ENCODE measurements around the gene GSDME.

GSDME gene

DNA sequence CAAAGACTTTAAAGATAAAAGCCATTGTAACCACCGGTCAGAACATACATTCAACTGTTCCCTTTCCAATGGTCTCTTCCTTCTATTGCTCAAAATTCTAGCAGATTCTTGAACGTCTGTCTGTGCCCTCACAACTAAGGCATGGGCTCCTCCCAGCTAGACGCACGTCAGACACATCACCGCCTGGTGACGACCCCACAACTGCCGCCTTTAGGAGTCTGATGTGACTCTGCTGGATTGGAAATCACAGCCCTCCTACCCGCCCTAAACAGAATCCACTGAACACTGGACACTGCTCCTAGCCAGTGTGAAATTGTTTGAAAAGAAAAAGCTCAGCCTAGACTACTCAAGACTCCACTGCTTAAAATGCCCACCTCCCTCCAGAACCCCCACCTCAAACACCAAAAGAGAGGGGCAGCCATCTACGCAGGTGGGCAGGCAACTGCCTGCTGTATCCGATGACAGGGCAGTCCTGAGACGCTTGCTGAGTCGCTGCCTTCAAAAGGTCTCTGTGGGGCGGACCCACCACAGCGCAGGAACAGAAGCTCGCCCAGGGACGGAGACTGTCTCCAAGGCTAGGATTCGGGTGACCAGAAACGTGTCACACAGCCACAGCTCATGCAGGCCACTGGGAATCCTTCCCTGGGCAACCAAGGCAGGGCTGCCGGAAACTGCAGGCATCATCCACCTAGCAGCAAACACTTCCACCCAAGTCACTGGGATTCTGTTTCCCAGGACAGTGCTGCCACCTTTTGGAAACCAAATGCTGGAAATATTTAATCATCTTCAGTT lies 34.7 kb downstream of the GSDME start:
- DNase-seq (ENCODE audit: low read depth), result no peak

- DNase-seq (ENCODE audit: low read depth), result no peak
These were observed 35.7 kb downstream of the GSDME start for GRCh38 chr7:24721481-24722001.

DNA sequence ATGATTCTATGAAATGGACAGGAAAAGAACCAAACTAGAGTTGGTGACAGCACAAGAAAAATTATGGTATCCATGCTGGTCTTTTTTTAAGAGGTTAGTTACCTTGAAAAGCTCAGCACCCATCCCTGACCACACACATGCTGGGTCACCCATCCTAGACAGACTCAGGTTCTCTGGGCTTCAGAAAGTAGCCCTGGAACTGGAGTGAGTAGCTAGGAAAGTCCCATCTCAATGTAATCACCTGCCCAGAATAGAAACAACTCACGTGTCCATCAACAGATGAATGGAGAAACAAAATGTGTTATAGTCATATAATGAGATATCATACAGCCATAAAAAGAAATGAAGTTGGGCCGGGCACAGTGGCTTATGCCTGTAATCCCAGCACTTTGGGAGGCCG lies 37.0 kb downstream of the GSDME start:
- DNase-seq (ENCODE audit: low read depth), result no peak

DNA sequence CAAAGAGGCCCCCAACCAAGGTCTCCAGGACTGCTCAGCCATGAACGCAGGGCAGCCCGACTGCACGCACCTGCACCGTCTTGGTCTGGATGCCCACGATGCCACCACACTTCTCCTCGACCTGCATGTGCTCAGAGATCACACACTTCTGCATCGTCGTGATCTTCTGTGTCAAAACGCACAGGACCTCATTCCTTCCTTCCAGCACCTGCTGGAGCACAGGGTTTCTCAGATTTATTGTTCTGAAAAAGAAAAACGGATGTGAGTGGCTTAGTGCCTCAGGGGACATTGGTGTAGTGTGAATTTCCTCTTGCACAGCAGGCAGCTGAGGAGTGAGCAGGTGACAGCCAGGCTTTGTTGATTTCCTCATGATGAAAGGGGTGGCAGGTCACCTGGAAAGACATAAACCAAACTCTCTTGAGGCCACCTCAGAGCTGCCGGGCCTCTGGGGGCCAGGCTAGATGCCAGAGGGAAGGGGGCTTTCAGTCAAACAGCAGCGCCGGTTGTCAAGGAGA lies 38.2 kb downstream of the GSDME start:
- no peak for DNase-seq (ENCODE audit: low read depth)

- no peak for DNase-seq (ENCODE audit: low read depth)
These were observed 38.8 kb downstream of the GSDME start for GRCh38 chr7:24718431-24718831.

- no peak for DNase-seq (ENCODE audit: low read depth)
These were observed 39.5 kb downstream of the GSDME start for GRCh38 chr7:24717694-24718320.

DNA sequence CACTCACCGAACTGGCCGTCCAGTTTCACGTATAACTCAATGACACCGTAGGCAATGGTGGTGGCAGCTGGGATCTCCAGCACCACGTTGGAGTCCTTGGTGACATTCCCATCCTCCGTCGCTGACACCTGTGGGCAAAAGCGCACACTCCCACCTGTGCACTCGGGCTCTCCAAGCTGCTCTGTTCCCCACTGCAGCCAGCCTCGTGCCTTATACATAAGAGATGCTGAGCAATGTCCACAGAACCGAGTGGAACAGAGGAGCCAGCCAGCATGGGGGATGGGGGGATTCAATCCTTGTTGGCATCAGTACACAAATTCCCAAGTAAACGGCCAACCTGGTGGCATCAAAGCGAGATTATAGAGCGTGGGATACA lies 40.0 kb downstream of the GSDME start:
- DNase-seq (ENCODE audit: low read depth), result no peak

GRCh38 chr7:24716480-24717246 lies 40.6 kb downstream of the GSDME start:
- DNase-seq (ENCODE audit: low read depth), result no peak

- no peak for DNase-seq (ENCODE audit: low read depth)
These were observed 41.4 kb downstream of the GSDME start for GRCh38 chr7:24715661-24716479.

DNA sequence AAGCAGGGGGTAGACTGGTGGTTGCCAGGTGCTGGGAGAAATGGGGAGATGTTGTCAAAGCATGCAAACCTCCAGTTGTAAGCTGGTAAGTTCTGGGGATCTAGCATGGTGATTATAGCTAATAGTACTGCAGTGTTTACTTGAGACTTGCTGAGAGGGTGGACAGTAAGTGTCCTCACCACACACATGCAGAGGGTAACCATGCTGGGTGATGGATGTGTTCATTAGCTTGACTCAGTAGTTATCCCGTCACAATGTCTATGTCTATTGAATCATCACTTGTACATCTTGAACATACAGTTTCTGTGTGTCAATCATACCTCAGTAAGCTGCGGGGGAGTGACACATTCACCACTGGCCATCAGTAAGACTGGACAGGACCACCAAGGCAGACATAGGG lies 42.1 kb downstream of the GSDME start:
- no peak for DNase-seq (ENCODE audit: low read depth)

- no peak for DNase-seq (ENCODE audit: low read depth)
These were observed 42.6 kb downstream of the GSDME start for GRCh38 chr7:24714676-24715010.

DNA sequence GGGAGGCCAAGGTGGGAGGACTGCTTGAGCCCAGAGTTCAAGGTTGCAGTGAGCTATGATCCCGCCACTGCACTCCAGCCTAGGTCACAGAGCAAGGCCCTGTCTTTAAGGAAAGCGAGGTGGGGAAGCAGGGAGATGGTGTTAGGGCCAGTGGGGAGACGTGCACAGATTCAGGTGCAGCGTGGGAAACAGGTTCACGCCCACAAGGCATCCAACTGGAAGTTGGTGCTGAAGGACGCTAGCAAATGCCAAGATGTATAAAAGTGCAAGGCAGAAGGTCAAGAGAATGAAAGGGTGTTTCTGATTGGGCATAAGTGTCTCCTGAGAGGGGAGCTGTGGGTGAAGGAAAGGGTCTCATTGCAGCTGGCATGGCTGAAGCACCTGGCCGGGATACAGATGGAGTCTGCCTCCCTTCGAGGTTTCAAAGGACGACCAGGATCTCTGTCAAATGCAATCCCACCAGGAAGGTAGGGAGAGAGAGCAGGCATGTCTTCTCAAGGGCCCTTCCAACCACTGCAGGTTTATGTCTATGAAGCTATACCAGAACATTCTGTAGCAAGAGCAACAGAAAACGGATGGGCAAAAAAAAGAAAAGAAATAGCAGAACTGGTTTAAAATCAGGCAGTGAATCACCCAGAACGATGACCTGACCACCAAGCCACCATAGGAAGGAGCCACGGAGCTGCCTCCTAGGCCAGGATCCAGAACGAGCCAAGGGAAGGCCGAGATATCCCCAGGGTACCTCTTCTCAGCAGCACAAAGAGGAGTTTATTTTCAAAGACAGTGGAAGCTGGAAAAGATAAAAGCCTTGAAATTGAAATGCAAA lies 43.2 kb downstream of the GSDME start:
- no peak for DNase-seq (ENCODE audit: low read depth)

DNA sequence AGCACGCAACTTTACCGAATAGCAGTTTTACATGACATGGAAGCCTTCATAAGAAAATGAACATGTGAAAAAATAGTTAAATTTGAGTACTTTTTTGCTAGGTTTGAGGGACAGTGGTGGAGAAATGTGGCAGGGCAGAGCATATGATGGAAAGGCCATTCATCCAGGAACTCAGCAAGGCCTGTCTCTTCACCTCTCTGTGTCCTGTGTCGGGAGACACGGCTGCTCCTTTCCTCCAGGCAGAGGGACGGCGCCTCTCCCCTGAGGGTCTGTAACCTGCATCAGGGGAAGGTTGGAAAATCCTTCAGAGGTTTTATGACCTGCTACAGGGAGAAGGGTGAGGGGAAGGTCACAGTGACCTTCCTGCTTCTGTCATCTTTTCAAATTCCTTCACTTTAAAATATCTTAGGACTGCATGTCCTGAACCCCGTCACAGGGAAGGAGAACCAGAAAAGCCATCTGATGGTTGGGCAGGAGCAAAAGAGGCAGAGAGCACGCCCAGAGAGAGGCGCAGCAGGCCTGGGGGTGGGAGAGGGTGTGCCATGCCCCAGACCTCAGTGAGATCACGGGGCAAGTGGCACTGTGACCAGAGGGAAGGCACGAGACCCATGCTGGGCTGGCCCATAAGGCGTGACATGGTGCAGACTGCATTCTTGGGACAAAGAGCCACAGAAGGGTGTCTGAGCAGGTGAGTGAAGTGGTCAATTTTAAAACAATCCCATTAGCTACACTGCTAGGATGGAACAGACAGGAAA lies 44.0 kb downstream of the GSDME start:
- no peak for DNase-seq (ENCODE audit: low read depth)

GRCh38 chr7:24709585-24710360 lies 47.5 kb downstream of the GSDME start:
- no peak for DNase-seq (ENCODE audit: low read depth)

DNA sequence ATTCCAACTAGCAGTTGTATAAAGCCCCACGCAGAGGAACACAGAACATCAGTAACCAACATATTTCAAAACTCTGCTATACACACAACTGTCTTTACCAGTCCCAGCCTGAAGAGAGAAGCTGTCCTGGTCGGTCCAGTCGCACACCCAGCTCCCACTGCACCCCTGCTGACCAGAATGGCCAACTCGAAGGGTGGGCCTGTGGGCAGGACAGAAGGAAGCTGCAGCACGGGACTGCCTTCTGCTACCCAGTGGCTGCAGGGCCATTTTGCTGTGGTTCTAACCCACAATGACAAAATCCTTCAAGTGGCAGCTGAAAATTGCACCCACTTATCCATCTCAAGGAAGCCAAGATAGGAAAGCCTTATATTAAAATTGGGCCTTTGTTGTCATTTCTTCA lies 48.2 kb downstream of the GSDME start:
- no peak for DNase-seq (ENCODE audit: low read depth)

DNA sequence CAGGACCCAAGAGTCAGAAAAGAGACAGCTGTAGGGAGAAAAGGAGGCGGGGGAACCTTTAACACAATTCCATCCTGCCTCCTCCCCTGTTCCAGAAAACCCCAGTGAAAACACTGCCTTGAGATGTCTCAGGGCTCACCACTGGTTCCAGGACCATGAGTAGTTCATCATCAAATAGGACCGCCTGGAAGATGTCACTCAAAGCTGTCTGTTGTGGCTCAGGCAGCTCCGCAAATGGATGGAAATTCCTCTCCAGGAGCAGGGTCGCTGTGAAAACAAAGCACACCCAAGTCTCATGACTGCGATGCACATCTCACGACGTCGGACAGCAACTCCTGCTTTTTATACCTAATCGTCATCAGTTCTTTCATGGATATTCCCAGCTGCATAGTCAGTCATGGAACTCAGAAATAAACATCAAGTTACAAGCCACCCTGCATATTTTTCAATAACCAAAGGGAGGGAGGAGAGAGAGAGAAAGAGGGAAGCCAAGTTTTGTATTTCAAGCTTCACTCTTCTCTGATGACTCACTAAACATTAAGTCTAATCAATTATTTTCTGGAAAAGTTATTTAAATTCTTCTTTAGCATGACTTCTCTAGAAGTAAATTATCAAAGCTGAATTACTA lies 49.2 kb downstream of the GSDME start:
- DNase-seq (ENCODE audit: low read depth), result no peak

GRCh38 chr7:24706211-24707170 lies 50.8 kb downstream of the GSDME start:
- no peak for DNase-seq (ENCODE audit: low read depth)

DNA sequence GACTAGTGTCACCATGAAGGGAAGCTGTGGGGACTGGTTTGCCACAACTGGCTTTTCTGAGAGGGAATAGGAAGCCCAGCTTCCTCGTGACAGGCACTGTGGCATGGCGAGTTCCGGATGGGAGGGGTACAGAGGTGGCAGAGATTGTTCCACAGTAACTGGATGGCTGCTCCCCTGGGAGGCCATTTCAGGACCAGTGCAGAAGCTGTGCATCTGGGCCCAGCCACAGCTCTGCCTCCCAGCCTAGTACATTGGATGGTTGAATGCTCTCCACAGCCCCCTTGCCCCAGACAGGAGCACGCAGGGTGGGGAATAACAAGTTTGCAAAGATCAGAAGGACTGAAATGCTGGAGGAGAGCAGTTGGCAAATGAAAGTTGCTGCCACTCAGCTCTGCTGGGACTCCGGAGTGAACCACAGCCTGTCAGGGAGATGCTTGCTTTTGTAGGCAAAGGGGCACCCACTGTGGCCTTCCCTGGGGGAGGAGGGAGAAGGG lies 51.8 kb downstream of the GSDME start:
- DNase-seq (ENCODE audit: low read depth), result no peak

Measured in HS-5 (cell line).